ENCODE results near the gene C2CD4B. TPM values are rescaled to one million over a fixed set of nuclear protein-coding genes. Genes with fewer than 3 reads are reported as not detected.

The C2CD4B gene
- total and polyA plus RNA-seq, 10 of the 15 experiments (the other 5 are each of a cell fraction or from before 2014, with no cell fraction given) = not detected

- TF ChIP-seq ETV6 (conservative IDR thresholded peaks at IDR 0.05 in 1 of 2, IDR thresholded peaks at IDR 0.05 in 1 of 2; ENCODE audit: borderline replicate concordance in 1 of 2, low read depth in 1 of 2) = no peak
- no peak for TF ChIP-seq SIN3A (IDR thresholded peaks at IDR 0.05; ENCODE audit: low read depth, low read length)
- no peak for TF ChIP-seq RAD51 (IDR thresholded peaks at IDR 0.05)
- no peak for TF ChIP-seq REST (IDR thresholded peaks at IDR 0.05; ENCODE audit: low read depth, low read length)
- no peak for TF ChIP-seq PKNOX1 (IDR thresholded peaks at IDR 0.05)
These were observed 14.6 kb downstream of the C2CD4B start (continued) for GRCh38 chr15:62150445-62150844.

- Histone ChIP-seq H3K4me2 (ENCODE audit: control insufficient read depth, insufficient read depth) (no peak overlapping the region), H3K4me3 (no peak overlapping the region), H3K79me2 (ENCODE audit: control insufficient read depth, insufficient read depth, low read length) (no peaks in the 10 kb centered on the region), H3K4me1 (ENCODE audit: control insufficient read depth, insufficient read depth, low read length) (no peaks in the 10 kb centered on the region), H3K9ac (ENCODE audit: control insufficient read depth, insufficient read depth, low read length) (no peak overlapping the region), H3K36me3 (ENCODE audit: control insufficient read depth in 2 of 2, insufficient read depth in 2 of 2, low read length in 1 of 2) (no peaks in the 10 kb centered on the region), H2AFZ (ENCODE audit: control insufficient read depth, low read depth, low read length) (no peak overlapping the region), H3K9me3 (replicated peaks; ENCODE audit: control insufficient read depth, insufficient read depth, low read length) (no peaks in the 10 kb centered on the region), H4K20me1 (ENCODE audit: control insufficient read depth, insufficient read depth) (no peaks in the 10 kb centered on the region), H3K27me3 (replicated peaks in 1 of 2; ENCODE audit: control insufficient read depth in 2 of 2, insufficient read depth in 2 of 2, low read length in 1 of 2) (no peaks in the 10 kb centered on the region), H3K27ac (ENCODE audit: control insufficient read depth, insufficient read depth) (no peak overlapping the region)
- ChIA-PET SMC1A (ENCODE audit: uncharacterized antibody, unreplicated experiment) (interaction anchor here (0.7 kb wide), 1 partner anchor 22 kb away, joined by 3 read pairs; no protein-coding TSS in a partner anchor), CTCF (no interaction called here), POLR2A (no interaction called here), RAD21 (ENCODE audit: unreplicated experiment) (no interaction called here)
- no TSS peak for BruUV-seq (replicated peaks)
- ATAC-seq (no peak), FAIRE-seq (no peak), DNase-seq (ENCODE audit: low read depth, low spot score) (no peak)
- in situ Hi-C loops (cut with MboI) = no loop called here
- intact Hi-C loops (cut with micrococcal nuclease; ENCODE audit: unreplicated experiment) = no loop called here
- TF ChIP-seq PML (IDR thresholded peaks at IDR 0.05; ENCODE audit: low read length) (no peak), SMC3 (IDR thresholded peaks at IDR 0.05; ENCODE audit: borderline replicate concordance, low read length) (no peak), ZNF274 (IDR thresholded peaks at IDR 0.05; ENCODE audit: insufficient read depth, insufficient read length) (no peak)
- 28% methylated on average over 6 of the region's 6 CpGs for WGBS (ENCODE audit: insufficient coverage, insufficient replicate concordance, low lambda C conversion rate, missing lambda C conversion rate)
These were observed 15.4 kb downstream of the C2CD4B start for GRCh38 chr15:62149729-62150128.
